HCT116 (cell line): Measurements from ENCODE around the gene ADAMTS9. TPM values are rescaled to one million over a fixed set of nuclear protein-coding genes. Genes with fewer than 3 reads are reported as not detected.

Source experiments
- ATAC-seq: fragments of 200-7000 bp; cut with Tn5 transposase; 2 replicates; pipeline ENCODE4 v1.9.1; 2020; ENCODE audit warnings: mild to moderate bottlenecking, moderate library complexity
- BruUV-seq: library from RNA; stranded (reverse); fragments of 400-500 nt; replicated peaks from 2 replicates; lab custom pipeline; 2021; lab: Mats Ljungman, UMichigan
- CTCF ChIA-PET: fragments of 300-600 bp; sonication (Branson Sonifier 250); formaldehyde crosslinking; loops from one replicate; lab custom pipeline; 2021; ENCODE audit warnings: antibody characterized with exemption; lab: Charles Lee
- POLR2A ChIA-PET: fragments of 300-600, 350-600 bp; sonication (Branson Sonifier 250); formaldehyde crosslinking; loops from one replicate; lab custom pipeline; 2021; ENCODE audit warnings: antibody characterized with exemption; lab: Charles Lee
- RAD21 ChIA-PET, 2 experiments: fragments of 300-600 bp; sonication (Branson Sonifier 250); formaldehyde crosslinking; loops; one replicate each; lab custom pipeline; 2023; ENCODE audit warnings: low total read pairs in 2 of 2; ENCODE audit not compliant: uncharacterized antibody in 2 of 2, unreplicated experiment in 2 of 2, low non-redundant PET in 1 of 2; lab: Charles Lee
- DNase-seq: peaks from one replicate; pipeline ENCODE4 v3.0.0-alpha.2; 2010; ENCODE audit warnings: low read depth, low spot score
- H2AFZ ChIP-seq: fragments of 200-600 bp; shearing (Covaris generic), sonication (generic); 2 replicates; pipeline ENCODE4 v1.6.1; 2017; ENCODE audit warnings: low read depth, mixed run types, mixed read lengths, antibody characterized with exemption, low read length; ENCODE audit not compliant: poor library complexity, severe bottlenecking
- H3K27ac ChIP-seq: 2 replicates; pipeline ENCODE4 v1.5.1; 2012; ENCODE audit warnings: low read depth, low read length
- H3K27me3 ChIP-seq: fragments of 200-600 bp; sonication (generic); 2 replicates; pipeline ENCODE4 v1.6.1; 2016; ENCODE audit warnings: mixed run types, low read length, mixed read lengths; ENCODE audit not compliant: insufficient read depth
- H3K36me3 ChIP-seq, 2 experiments: fragments of 200-500 bp in 1 of 2; fragments of 200-600 bp in 1 of 2; sonication (Bioruptor generic) in 1 of 2; sonication (generic) in 1 of 2; 2 replicates each; pipeline versions ENCODE4 v1.5.1 to v1.6.1; 2014 to 2016; ENCODE audit warnings: low read length in 2 of 2, inconsistent platforms in 1 of 2, mixed read lengths in 1 of 2, mixed run types in 1 of 2; ENCODE audit not compliant: insufficient read depth in 2 of 2, control insufficient read depth in 1 of 2
- H3K4me1 ChIP-seq, 2 experiments: fragments of 200-600 bp in 1 of 2; sonication (generic) in 1 of 2; 2 replicates each; pipeline versions ENCODE4 v1.5.1 to v1.6.1; 2012 to 2017; ENCODE audit warnings: low read length in 2 of 2, inconsistent platforms in 1 of 2, mild to moderate bottlenecking in 1 of 2, mixed read lengths in 1 of 2, mixed run types in 1 of 2, moderate library complexity in 1 of 2; ENCODE audit not compliant: insufficient read depth in 2 of 2, control insufficient read depth in 1 of 2
- H3K4me2 ChIP-seq: fragments of 200-600 bp; sonication (generic); 2 replicates; pipeline ENCODE4 v1.6.1; 2017; ENCODE audit warnings: mixed run types, low read length, mixed read lengths
- H3K4me3 ChIP-seq, 2 experiments: fragments of 200-600 bp in 1 of 2; sonication (generic) in 1 of 2; replicated peaks in 1 of 2; 2 replicates each; pipeline ENCODE4 v1.5.1; 2011 to 2016; ENCODE audit warnings: low read length in 2 of 2, control low read depth in 1 of 2, low read depth in 1 of 2, mild to moderate bottlenecking in 1 of 2, mixed read lengths in 1 of 2, mixed run types in 1 of 2
- H3K79me2 ChIP-seq: fragments of 200-600 bp; sonication (generic); 2 replicates; pipeline ENCODE4 v1.6.1; 2017; ENCODE audit warnings: mild to moderate bottlenecking, mixed run types, low read length, moderate library complexity, mixed read lengths; ENCODE audit not compliant: insufficient read depth
- H3K9ac ChIP-seq: fragments of 200-600 bp; sonication (generic); 2 replicates; pipeline ENCODE4 v1.6.1; 2016; ENCODE audit warnings: low read length, mixed read lengths
- H3K9me2 ChIP-seq: fragments of 200-600 bp; sonication (generic), shearing (Covaris generic); 2 replicates; pipeline ENCODE4 v1.6.1; 2017; ENCODE audit warnings: mixed run types, mild to moderate bottlenecking, moderate library complexity; ENCODE audit not compliant: insufficient read depth
- H3K9me3 ChIP-seq, 2 experiments: fragments of 200-500 bp in 1 of 2; fragments of 200-600 bp in 1 of 2; sonication (Bioruptor generic) in 1 of 2; sonication (generic) in 1 of 2; 2 replicates each; pipeline ENCODE4 v1.6.1; 2014 to 2017; ENCODE audit warnings: low read length in 2 of 2, mixed read lengths in 2 of 2, inconsistent platforms in 1 of 2, low read depth in 1 of 2, mild to moderate bottlenecking in 1 of 2, mixed run types in 1 of 2, moderate library complexity in 1 of 2; ENCODE audit not compliant: control insufficient read depth in 1 of 2, insufficient read depth in 1 of 2
- H4K20me1 ChIP-seq: fragments of 200-600 bp; sonication (generic), shearing (Covaris generic); 2 replicates; pipeline ENCODE4 v1.6.1; 2017; ENCODE audit warnings: mixed run types, mild to moderate bottlenecking, moderate library complexity; ENCODE audit not compliant: insufficient read depth
- ATF3 ChIP-seq: IDR thresholded peaks from 2 replicates; pipeline ENCODE4 v1.6.1; 2012
- CBX3 ChIP-seq: IDR thresholded peaks from 2 replicates; pipeline ENCODE4 v1.6.1; 2012; ENCODE audit warnings: low read depth
- CTCF ChIP-seq, 3 experiments: fragments of 200-600 bp in 1 of 3; sonication (generic) in 1 of 3; IDR thresholded peaks in 2 of 3; conservative IDR thresholded peaks in 1 of 3; 2 replicates each; pipeline ENCODE4 v1.5.1; 2012 to 2017; ENCODE audit warnings: low read depth in 2 of 3, low read length in 2 of 3, antibody characterized with exemption in 1 of 3, borderline replicate concordance in 1 of 3, control low read depth in 1 of 3, mild to moderate bottlenecking in 1 of 3, mixed read lengths in 1 of 3, mixed run types in 1 of 3, moderate library complexity in 1 of 3; ENCODE audit not compliant: insufficient read depth in 1 of 3
- EGR1 ChIP-seq: IDR thresholded peaks from 2 replicates; pipeline ENCODE4 v1.6.1; 2012; ENCODE audit warnings: low read depth
- EZH2 ChIP-seq: fragments of 200-600 bp; sonication (generic); IDR thresholded peaks from 2 replicates; pipeline ENCODE4 v1.6.1; 2017; ENCODE audit warnings: antibody characterized with exemption, mixed run types
- EZH2phosphoT487 ChIP-seq: fragments of 200-600 bp; IDR thresholded peaks from 2 replicates; pipeline ENCODE4 v1.6.1; 2018; ENCODE audit warnings: antibody characterized with exemption, borderline replicate concordance
- FOSL1 ChIP-seq: IDR thresholded peaks from 2 replicates; pipeline ENCODE4 v1.6.1; 2012; ENCODE audit warnings: low read depth
- JUND ChIP-seq: IDR thresholded peaks from 2 replicates; pipeline ENCODE4 v1.6.1; 2012
- POLR2A ChIP-seq: IDR thresholded peaks from 2 replicates; pipeline ENCODE4 v1.7.0; 2011; ENCODE audit warnings: borderline replicate concordance; ENCODE audit not compliant: insufficient read depth, insufficient read length; ENCODE audit errors: extremely low read depth
- POLR2AphosphoS5 ChIP-seq: IDR thresholded peaks from 2 replicates; pipeline ENCODE4 v1.6.1; 2011; ENCODE audit warnings: mild to moderate bottlenecking, low read depth, low read length, moderate library complexity
- RAD21 ChIP-seq: IDR thresholded peaks from 2 replicates; pipeline ENCODE4 v1.6.1; 2012; ENCODE audit warnings: low read depth, mild to moderate bottlenecking
- SIN3A ChIP-seq: IDR thresholded peaks from 2 replicates; pipeline ENCODE4 v1.6.1; 2012; ENCODE audit warnings: low read depth
- SP1 ChIP-seq: IDR thresholded peaks from 2 replicates; pipeline ENCODE4 v1.6.1; 2012; ENCODE audit warnings: low read depth
- SRF ChIP-seq: IDR thresholded peaks from 2 replicates; pipeline ENCODE4 v1.6.1; 2012; ENCODE audit warnings: low read depth
- ZBTB33 ChIP-seq: IDR thresholded peaks from 2 replicates; pipeline ENCODE4 v1.6.1; 2011; ENCODE audit warnings: mild to moderate bottlenecking, low read length, moderate library complexity; ENCODE audit not compliant: insufficient replicate concordance; ENCODE audit errors: extremely low read depth
- ZFX ChIP-seq: fragments of 450-650 bp; IDR thresholded peaks from 2 replicates; pipeline ENCODE4 v1.6.1; 2017
- intact Hi-C: fragments of 100-400 bp; cut with micrococcal nuclease; formaldehyde crosslinking; loops from 2 replicates; pipeline ENCODE4 v1.10.0; 2022
- total RNA-seq: library from RNA; stranded (reverse); gene quantifications from one replicate; pipeline ENCODE4 v1.2.1, GENCODE V29; 2021; ENCODE audit not compliant: unreplicated experiment

Gene ADAMTS9
- total RNA-seq, 1 experiment from 2014 or later, result 0.05 TPM

DNA sequence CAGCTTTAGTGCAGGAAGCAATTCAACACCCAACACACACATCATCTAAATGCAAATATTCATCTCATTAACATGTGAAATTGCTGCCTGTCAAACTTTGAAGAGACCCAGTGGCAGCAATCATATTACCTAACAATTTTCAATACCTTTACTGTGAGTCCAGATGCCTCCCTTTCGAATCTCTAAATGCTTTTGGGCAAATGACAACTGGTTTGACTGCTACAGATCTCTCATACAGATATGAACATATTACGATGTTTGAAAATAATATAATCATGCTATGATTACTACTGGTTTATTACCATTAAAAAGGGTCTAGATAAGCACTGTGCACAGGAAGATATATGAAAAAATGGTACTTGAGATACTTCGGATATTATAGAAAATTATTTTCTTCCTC is 137.9 kb downstream of the ADAMTS9 start:
- no peak overlapping the region for H2AFZ ChIP-seq
- H3K4me3 ChIP-seq, result no peak overlapping the region
- TF ChIP-seq ZBTB33 (no peak), POLR2AphosphoS5 (no peak), EZH2phosphoT487 (no peak), POLR2A (no peak), ZFX (no peak), FOSL1 (no peak), EZH2 (no peak), EGR1 (no peak), JUND (no peak), ATF3 (no peak), SIN3A (no peak), CTCF (IDR thresholded peaks at IDR 0.05 in 2 of 3, conservative IDR thresholded peaks at IDR 0.05 in 1 of 3; ENCODE audit: borderline replicate concordance in 1 of 3, insufficient read depth in 1 of 3, low read depth in 2 of 3, low read length in 2 of 3) (no peak), RAD21 (no peak), SP1 (no peak), SRF (no peak), CBX3 (no peak)
- no peaks in the 10 kb centered on the region for H3K9me2 ChIP-seq
- intact Hi-C loops, result no loop called here
- CTCF ChIA-PET, result interaction anchor here (1.4 kb wide), 1 partner anchor 16 kb away, joined by 3 read pairs; no protein-coding TSS in a partner anchor
- no peak overlapping the region for H3K9ac ChIP-seq
- H3K36me3 ChIP-seq, result no peaks in the 10 kb centered on the region
- BruUV-seq, result no TSS peak
- ATAC-seq (no peak), DNase-seq (no peak)
- H3K4me1 ChIP-seq, result no peaks in the 10 kb centered on the region
- H3K9me3 ChIP-seq, result no peaks in the 10 kb centered on the region
- RAD21 ChIA-PET, result no interaction called here
- no peak overlapping the region for H3K27ac ChIP-seq
- H4K20me1 ChIP-seq, result no peaks in the 10 kb centered on the region
- no peaks in the 10 kb centered on the region for H3K79me2 ChIP-seq
- H3K4me2 ChIP-seq, result no peak overlapping the region
- peaks cover 43% of the 10 kb centered on the region for H3K27me3 ChIP-seq
- POLR2A ChIA-PET, result no interaction called here
